ENCODE measurements around the gene APLN.

The APLN gene

DNA sequence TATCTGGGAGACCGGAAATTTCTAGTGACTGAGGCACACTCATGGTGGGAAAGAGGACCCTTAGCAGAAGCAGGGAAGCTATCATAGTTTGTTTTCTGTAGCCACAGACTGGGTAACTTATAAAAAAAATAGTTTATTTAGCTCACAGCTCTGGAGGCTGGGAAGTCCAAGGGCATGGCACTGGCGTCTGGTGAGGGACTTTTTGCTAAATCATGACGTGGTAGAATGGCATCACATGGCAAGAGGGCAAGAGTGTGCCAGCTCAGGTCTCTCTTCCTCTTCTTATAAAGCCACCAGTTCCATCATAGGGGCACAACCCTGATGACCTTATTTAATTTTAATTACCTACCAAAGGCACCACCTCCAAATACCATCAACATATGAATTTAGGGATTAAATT is 13.3 kb downstream of the APLN start:
- DNase-seq (ENCODE audit: low read depth): no peak

GRCh38 chrX:129640737-129641136 is 14.0 kb downstream of the APLN start:
- DNase-seq (ENCODE audit: low read depth): no peak

DNA sequence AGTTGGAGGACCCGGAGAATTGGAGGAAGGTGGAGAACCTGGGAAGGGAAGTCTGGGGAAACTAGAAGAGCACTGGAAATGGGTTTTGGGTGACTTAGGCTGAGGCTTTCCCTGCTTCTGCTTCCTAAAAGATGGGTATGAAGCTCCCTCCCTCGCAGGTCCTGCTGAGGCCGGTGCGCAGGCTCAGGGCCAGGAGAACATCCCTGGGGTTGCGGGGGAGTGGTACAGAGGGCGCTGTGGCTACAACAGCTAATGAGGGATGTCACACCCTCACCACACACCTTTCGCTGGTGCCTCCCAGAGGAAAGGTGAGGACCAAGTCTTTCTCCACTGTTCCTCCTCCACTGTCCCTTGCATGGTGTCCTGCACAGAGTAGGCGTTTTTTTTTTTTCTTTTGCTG is 15.8 kb downstream of the APLN start:
- DNase-seq (ENCODE audit: low read depth): no peak

DNA sequence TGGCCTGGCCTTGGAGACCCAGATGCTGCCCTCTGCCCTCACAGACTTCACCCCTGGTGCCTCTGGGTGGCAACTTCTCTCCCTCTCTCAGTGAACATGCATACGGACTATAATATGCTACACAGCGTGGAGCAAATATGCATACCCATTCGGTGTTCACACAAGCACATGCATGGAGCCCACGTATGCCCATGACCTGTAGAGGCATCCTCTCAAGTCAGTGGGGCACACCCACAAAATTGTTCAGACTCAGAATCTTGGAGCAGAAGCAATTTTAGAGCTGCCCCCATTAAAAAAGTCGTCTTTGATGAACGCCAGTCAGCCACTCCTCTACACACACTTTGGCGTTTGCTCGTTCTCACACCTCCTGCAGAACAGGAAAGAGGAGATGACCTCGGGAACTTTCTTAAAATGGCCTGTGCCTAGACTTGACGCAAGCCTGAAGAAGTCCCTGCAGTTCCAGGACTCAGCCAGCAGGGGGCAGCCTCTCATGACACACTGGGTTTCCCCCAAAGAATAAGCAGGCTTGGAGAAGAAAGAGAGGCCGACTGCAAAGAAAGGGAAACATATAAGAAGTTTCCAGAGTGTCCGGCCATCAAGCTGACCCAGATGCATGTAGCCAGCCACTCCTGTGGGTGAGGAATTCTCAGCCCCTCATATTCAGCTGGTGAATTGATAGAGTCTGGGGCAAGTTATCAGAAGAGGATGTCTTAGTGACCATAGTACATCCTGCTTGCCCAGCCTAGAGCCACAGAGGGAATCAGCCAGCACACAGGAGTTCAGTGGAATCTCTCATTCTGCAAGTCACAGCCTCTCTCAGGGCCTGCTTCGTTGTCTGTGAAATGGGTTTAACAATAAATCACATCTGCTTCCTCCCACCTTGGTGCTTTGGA is 17.3 kb downstream of the APLN start:
- DNase-seq (ENCODE audit: low read depth): peak; percentile 65

DNA sequence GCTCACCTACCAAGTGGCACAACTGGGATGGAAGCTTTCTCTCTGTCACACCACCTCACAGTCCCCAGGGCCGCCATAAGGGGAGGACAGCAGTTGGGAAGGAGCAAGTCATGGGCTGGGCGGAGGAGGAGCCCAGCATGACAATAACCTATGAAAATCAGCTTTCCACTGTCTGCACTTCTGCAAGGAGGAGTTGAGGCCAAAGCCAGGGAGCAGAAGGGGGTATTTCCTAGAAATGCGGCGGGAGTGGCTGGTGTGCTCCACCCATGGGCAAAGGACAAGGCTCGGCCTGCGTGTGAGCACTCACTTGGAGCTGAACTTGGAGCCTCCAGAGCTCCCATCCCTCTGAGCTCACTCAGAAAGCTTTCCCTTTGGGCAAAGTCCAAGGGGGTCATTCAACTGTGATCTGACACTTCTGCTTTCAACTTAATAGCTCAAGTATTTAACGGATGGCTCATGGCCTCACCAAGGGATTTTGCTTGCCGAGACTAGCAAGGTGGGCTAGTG is 18.5 kb downstream of the APLN start:
- no peak for DNase-seq (ENCODE audit: low read depth)

DNA sequence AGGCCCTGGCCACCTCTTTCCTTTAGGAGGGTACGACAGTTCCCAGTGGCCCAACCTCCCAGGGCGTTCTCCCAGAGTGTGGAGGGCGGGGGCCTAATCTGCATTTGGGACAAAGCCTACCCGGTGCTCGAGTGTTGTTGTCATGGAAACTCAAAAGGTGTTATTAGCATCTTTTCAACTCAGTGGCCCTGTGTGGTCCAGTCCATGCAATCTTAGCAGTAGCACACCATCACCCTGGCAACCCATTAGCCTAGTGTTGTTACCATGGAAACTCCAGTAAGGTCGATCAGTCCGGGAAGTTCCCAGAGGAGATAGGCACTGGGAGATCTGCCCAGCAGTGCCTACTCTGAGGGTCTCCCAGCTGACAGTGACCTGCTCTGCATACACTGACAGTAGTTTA is 20.2 kb downstream of the APLN start:
- DNase-seq (ENCODE audit: low read depth): no peak

- DNase-seq (ENCODE audit: low read depth): no peak
Observed at GRCh38 chrX:129632443-129632842, 22.3 kb downstream of the APLN start.

DNA sequence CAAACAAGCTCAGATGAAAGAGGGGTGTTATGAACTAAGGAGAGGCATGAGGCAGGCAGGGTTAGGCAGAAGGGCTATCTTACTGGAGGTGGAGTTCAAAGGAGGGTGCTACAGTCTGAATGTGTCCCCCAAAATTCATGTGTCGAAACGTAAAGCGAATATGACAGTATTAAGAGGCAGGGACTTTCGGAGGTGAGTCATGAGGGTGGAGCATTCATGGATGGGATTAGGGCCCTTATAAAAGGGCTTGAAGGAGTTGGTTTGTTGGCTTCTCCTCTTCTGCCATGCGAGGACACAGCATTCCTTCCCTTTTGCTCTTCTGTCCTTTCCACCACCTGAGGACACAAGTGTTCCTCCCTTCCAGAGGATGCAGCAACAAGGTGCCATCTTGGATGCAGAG is 22.9 kb downstream of the APLN start:
- no peak for DNase-seq (ENCODE audit: low read depth)

GRCh38 chrX:129629837-129630236 is 24.9 kb downstream of the APLN start:
- DNase-seq (ENCODE audit: low read depth): no peak

DNA sequence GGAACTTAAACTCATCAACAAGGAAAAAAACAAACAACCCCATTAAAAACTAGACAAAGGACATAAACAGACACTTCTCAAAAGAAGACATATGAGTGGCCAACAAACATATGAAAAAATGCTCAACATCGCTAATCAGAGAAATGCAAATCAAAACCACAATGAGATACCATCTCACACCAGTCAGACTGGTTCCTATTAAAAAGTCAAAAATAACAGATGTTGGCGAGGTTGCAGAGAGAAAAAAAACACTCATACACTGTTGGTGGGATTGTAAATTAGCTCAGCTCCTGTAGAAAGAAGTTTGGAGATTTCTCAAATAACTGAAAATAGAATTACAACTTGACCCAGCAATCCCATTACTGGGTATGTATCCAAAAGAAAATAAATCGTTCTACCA is 28.7 kb downstream of the APLN start:
- no peak for DNase-seq (ENCODE audit: low read depth)

DNA sequence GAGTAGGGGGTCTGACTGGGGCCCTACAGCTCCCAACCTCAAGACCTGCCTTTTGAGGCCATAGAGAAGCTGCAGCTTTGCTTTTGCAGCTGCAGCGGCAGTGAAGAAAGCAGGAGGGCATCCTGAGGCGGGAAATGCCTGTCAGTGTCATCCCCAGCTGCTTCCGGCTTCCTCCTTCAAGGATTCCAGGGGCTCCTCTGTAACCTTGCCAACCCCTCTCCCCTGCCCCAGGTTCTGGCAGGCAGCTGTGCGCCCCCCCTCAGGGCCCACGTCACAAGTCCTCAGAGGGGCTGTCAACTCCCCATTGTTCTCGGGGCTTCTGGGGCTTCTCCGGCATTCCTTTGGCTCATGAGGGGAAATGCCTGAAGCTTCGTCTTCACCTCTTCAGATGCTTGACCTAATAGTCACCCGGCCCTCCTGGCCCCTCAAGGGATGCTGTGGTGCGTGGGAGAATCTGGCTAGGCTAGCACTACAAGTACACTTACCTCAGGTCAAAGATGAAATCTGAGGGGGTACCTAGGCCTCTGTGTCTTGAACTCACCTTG is 31.9 kb downstream of the APLN start:
- DNase-seq (ENCODE audit: low read depth): no peak

DNA sequence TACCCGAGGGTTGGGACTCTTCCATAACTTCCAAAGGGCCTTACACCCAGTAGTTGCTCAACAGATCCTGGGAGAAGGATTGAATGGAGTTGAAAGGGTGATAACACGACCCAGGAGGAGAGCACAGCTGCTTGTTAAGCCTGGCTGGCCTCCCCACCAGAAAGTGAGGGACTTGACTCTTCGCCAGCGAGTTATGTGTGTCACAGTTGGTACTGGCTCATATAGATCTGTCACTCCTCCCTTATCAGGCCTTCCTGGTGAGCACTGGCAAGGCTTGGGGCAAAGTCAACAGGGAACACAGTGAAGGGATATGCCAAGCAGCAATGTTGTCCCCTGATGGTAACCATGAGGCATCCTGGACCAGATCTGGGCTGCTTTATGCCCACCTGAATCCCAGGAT is 35.8 kb downstream of the APLN start:
- no peak for DNase-seq (ENCODE audit: low read depth)

DNA sequence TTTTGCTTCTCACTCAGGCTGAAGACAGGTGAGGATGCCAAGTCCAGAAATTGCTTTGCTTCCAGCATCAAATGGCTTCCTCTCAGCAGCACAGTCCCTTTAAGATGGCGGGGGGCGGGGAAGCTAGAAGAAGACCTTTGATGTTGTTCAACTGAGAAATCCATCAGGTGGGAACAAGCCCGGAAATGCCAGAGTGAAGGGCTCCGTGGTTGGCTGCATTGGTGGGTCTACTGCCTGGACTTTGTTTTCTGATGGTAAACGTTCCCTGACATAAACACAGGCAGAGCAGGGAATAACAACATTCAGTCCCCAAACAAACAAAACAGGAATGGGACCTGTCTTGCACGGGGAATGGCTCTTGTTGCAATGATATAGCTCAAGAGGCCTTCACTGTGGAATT is 37.3 kb downstream of the APLN start:
- no peak for DNase-seq (ENCODE audit: low read depth)

- DNase-seq (ENCODE audit: low read depth): no peak
Observed at GRCh38 chrX:129614481-129615255, 40.1 kb downstream of the APLN start.

DNA sequence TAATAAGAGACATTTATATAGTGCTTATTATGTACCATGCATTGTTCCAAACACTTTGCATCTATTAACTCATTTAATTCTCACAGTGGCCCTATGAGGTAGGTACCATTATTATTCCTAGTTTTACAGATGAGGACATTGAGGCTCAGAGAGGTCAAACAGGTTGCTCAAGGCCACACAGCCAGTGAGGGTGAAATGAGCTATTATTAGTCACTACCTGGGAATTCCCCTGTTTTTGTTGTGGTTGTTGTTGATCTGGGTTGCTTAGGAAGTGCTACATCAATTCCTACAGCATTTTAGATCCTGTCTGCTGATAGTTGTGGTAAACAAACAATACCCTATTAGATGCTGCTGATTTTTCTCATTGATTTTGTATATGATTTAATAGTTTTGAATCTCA is 41.2 kb downstream of the APLN start:
- DNase-seq (ENCODE audit: low read depth): no peak

GRCh38 chrX:129612396-129612795 is 42.4 kb downstream of the APLN start:
- no peak for DNase-seq (ENCODE audit: low read depth)

GRCh38 chrX:129609395-129609794 is 45.4 kb downstream of the APLN start:
- DNase-seq (ENCODE audit: low read depth): no peak

- no peak for DNase-seq (ENCODE audit: low read depth)
Observed at GRCh38 chrX:129608496-129608895, 46.3 kb downstream of the APLN start.

GRCh38 chrX:129606918-129607317 is 47.8 kb downstream of the APLN start:
- peak; percentile 43 for DNase-seq (ENCODE audit: low read depth)

- no peak for DNase-seq (ENCODE audit: low read depth)
Observed at GRCh38 chrX:129600981-129601424, 53.8 kb downstream of the APLN start.

DNA sequence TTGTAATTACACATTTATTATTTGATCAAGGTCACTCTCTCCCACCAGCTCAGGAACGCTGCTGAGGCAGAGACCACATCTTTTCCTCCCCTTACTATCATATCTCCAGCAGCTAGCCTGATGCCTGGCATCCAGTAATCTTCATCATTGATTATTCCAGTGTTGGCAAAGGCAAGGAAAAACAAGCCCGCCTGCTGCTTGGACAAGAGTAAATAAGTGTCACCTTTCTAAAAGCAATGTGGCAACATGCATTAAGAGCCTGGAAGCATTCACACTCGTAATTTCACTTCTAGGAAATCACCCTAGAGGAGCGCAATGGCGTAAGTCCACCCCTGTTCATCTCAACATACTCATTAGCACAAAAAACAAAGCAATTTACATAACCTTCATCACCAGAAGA is 54.8 kb downstream of the APLN start:
- DNase-seq (ENCODE audit: low read depth): no peak

GRCh38 chrX:129599499-129599898 is 55.3 kb downstream of the APLN start:
- no peak for DNase-seq (ENCODE audit: low read depth)

- no peak for DNase-seq (ENCODE audit: low read depth)
Observed at GRCh38 chrX:129597905-129598304, 56.9 kb downstream of the APLN start.
